GM18519 (cell line): ENCODE results near the gene TP63.

Experiments used
- ATAC-seq: cut with Tn5 transposase; IDR thresholded peaks from one replicate; pipeline ENCODE4 v1.9.1; 2021; ENCODE audit warnings: mild to moderate bottlenecking, moderate library complexity; ENCODE audit not compliant: unreplicated experiment, low FRiP score

Gene TP63

DNA sequence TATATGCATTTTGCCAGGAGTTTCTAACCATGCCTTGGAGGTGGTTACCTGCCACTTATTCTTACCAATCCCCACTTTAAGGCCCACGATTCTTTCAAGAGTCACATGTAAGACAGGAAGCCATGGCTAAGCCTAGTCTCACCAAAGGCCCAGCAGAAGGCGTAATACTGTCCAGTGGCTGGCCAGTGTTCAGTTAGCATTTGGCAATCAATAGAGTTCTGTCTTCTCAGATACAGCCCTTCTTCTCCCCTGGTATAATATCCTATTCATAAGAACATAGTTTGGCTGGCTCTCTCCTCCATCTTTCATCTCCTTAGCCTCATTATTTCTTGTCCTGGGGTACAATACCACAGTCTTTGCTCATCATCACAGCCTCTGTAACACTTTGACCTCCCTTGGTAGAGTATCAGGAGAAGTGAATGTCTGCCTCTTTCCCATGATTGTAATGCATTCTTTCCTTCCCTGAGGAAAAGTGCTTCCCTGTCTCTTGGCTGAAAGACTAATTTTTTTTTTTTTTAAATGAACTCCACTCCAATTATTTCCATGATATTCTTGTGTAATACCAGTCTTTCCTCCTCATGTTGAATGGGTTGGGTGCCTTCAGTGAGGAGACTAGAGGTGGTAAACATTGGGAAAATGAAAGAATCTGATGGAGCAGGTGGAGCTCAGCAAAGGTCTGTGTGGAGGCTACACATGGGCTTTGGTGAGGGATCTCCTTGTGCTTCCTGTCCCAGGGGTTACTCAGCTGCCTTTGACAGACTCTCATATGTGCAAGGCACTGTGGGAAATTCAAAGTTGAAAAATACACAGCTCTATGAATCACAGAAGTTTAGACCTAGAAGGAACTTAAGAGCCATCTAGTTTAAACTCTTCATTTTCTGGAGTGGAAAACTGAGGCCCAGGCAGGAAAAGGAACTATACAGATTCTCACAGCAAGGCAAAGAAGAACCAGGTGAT is 271.3 kb downstream of the TP63 start:
- ATAC-seq: no peak

DNA sequence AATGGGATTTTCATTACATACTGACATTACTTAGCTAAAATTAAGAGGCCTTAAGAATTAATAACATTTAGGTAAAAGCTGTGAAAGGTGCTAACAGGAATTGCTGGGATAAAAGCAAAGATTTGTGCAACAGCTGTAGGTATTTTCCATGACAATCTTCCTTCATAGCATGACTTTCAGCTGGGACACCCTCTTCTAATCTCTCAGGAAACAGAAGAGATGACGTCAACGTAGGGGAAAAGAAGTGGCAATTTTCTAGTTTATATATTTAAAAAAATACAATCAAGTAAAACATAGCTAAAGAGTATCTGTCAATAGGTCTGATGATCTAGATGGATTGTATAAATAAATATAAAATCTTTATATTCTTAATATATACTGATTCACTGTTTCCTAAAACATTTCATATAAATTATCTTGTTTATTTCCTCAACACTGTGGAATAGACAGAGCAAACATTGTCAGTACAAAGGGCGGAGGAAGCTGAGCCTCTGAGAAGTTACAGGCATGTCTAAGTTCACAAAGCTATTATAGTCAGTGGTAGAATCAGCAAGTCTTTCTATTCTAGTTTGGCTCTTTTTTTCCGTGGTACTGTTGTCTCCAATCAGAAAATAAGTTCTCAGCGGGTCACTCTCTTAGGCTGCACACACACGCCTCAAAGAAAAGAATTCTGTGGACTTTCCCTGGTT is 272.5 kb downstream of the TP63 start:
- ATAC-seq: no peak

DNA sequence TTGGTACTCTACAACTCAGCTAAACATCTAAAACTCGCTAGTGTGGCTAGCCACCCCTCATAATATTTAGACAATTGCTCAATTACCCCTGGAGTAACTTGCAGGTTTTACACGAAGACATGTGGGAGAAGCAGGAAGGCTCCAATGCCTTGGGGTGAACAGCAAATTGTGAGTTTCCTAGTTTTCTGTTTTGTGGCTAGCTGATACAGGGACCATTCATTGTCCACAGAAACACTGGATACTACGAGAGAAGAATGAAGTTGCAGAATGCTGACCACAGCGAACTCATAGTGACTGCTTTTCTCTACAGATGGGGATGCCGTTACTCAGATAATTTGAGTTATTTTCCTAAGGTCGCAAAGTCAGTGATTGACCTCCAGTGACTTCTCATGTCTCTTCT is 276.6 kb downstream of the TP63 start:
- no peak for ATAC-seq

DNA sequence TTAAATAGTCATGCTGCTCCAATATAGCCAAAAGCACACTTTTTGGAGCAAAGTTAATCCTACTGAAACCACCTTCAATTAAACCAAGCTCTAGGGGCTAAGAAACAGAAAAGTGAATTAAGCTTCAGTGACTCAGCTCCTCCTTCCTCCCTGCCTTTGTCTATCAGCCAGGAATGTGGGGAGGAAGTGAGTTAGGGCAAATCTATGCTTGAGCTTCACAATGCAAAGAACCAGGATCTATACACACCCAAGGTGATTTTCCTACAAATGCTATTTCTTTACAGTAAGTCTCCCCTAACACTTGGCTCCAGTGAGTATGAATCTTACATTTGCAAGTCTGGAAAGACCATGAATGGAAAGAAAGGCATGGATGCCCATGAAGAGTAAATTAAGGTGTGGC is 277.5 kb downstream of the TP63 start:
- ATAC-seq: no peak

DNA sequence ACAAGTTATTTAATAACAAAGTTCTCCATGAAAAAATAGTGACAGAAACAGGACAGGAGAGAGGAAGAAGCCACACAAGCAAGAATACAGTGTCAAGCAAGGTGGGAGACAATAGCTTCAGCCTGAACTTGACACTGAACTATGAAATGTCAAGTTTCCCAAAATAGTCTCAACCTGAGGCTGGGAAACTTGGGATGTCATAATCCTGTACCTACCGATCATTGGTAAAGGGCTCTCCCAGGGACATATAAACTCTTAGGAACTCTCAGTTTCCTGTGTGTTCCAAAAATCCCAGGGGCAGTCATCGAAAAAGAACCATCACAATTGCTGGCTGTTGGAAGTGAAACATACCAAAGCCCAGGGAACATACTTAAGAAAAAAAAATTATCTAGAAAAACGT is 277.9 kb downstream of the TP63 start:
- no peak for ATAC-seq

GRCh38 chr3:189909573-189909972 is 278.4 kb downstream of the TP63 start:
- no peak for ATAC-seq

- ATAC-seq: no peak
These were observed 279.8 kb downstream of the TP63 start for GRCh38 chr3:189911001-189911400.

DNA sequence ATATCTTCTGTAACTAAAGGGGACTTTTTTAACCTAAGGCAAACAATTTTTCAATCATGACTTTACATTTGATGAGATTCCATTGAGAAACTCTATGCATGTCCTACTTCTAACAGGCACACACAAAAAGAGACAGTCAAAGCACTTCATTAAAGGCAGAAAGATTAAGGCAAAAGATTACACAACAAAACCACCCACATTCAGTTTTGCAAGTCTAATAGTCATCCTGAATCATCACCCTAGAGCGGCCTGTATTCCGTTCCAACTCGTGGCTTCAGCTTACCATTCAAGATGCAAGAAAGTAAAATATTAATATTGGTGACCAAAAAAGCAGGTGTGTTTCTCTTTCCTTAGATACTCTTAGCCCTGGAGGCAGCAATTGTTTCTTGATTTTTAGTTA is 283.6 kb downstream of the TP63 start:
- ATAC-seq: no peak

DNA sequence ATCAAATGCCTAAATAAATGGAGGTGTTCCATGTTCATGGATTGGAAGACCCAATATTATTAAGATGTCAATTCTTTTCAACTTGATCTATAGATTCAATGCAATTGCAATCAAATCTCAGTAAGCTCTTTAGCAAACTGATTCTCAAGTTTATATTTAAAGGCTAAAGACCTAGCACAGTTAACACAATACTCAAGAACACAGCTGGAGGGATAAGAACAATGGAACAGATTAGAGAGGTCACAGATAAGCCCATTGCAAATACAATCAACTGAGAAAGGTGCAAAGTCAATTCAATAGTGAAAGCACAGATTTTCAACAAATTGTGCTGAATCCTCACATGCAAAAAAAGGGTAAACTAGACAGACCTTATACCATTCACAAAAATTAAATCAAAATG is 290.6 kb downstream of the TP63 start:
- no peak for ATAC-seq

GRCh38 chr3:189927975-189928895 is 297.0 kb downstream of the TP63 start:
- no peak for ATAC-seq

DNA sequence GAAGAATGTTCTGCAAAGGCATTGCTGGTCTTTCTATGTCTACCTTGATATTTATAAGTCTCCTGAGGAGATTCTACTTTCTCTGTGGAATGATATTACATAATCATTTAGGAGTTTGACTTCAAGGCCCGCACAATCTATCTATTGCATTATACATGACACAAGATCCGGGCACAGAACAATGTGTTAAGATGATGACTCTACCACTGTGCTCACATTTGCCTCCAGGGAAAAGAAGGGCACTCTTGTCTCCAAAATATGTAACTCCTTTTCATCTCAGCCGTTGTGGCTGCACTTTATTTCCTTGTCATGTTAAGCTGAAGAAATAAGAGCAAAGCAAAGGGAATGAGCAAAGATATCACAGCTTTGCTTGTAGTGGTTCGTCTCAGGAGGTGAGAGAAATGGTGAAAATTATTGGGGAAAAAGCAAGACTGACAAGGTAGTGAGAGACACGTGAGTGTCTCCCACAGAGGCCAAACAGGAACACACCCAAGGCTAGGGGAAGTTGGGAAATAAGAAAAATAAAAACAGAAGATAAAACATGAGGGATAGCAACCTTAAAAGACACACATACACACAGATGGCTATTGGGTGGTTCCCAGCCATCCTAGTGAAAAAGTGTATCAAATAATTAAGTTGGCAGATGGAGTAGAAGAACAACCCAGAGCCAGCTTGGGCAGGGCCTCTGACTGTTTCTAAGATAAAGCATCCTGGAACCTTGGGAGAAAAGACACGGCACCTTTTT is 305.2 kb downstream of the TP63 start:
- ATAC-seq: no peak

DNA sequence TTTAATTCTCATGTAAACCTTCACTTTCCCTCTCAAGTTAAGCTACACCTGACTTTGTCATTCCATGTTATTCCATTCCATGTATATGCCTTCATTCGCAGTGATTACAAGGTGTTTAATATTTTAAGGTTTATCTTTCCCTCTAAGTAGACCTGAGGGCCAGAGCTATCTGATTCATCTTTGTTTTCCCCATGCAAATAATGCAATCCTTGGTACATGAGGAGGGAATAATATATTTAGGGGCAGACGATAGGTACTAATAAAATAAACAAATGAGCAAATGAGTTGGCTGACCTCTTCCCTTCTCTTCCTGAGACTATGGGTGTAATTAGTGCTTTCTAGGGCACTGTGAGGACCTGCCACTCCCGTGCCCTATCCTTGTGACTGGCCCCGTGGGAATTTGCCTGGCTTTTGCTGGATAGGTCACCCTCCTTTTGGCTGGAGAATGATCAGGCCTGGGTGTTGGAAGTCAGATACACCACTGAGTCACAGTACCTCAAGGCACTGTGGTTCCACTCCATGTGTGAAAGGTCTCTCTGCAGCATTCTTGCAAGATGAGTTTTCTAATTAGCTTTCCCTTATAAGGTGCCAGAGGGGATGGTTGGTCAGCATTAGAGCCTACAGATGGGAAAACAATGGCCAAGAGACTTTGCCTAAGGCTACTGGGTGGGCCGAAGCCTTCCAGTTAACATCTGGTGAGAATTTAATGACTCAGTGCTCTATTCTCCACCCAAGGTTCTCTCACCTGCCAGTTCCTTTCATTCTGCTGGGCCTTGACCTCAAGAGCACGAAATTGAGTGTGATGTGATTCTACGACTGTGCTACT is 306.3 kb downstream of the TP63 start:
- no peak for ATAC-seq

DNA sequence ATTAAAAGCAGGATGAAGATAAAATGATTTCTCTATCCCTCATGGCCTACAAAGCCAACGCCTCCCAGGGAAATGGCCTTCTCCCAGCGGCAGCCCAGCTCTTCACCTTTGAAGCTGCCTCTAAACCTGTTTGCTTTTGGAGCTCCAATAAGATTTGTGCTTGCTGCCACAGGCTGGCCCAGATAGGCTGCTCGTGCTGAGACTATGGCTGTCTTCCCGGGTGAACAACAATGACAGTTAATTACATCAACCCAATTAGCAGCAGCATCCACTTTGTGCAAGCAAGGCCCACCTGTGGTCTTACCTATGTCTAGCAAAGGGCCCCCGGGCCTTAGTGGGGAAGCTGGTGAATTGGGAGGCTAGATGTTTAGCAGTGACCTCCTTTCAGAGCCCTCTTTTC is 309.9 kb downstream of the TP63 start:
- ATAC-seq: no peak

- ATAC-seq: no peak
These were observed 310.5 kb downstream of the TP63 start for GRCh38 chr3:189941679-189942078.

DNA sequence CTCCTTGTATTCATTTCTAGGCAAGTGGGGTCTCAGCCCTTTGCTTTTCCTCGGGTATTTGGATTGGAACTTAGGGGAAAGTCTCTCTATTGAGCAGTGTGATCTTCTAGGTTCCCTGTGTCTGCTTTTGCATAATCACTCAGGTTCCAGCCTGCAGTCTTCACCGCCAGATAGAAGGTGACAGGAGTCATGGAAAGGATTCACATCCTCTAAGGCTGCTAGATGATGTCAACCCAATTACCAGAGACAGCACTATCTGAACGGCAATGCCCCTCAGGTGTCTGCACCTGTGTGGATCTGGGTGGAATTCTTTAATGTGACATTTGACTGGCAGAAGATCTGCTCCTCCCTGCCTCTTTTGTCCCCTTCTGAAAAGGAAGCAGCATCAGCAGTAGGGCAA is 311.8 kb downstream of the TP63 start:
- ATAC-seq: no peak

DNA sequence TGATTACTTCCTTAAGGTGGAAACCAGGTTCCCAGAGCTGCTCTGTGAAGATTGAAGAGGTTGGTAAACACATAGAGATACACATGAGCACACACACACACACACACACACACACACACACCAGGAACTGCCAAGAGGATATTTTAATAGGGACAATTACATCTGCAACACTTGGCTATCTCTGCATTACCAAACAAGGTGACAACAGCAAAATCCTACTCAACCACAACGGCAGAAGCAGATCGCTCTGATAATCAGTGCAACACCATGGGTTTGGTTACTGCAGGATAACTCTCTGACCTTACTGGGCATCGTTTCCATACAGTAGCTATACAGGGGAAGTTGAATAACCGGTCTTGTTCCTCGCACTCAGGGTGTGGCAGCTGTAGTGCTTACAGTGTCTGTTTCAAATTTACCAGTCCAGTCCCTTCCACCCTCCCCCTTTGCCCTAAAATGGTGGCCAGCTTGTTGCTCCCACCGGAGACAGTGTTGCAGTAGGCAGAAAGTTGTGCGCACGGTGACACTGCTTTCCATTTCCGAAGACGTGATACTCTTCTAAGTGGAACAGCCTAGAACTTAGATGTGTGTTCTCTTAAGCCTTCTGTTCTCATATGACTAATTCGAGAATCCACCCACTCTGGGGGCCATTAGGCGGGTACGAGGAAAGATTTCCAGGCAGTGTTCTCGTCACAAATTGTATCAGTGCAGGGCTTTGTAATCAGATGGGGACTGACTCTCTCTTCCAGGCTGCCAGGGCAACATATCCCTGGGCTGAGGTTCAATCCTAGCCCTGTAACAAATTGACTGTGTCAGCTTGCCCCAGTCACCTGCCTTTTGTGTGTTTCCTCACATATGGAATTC is 313.3 kb downstream of the TP63 start:
- ATAC-seq: no peak

DNA sequence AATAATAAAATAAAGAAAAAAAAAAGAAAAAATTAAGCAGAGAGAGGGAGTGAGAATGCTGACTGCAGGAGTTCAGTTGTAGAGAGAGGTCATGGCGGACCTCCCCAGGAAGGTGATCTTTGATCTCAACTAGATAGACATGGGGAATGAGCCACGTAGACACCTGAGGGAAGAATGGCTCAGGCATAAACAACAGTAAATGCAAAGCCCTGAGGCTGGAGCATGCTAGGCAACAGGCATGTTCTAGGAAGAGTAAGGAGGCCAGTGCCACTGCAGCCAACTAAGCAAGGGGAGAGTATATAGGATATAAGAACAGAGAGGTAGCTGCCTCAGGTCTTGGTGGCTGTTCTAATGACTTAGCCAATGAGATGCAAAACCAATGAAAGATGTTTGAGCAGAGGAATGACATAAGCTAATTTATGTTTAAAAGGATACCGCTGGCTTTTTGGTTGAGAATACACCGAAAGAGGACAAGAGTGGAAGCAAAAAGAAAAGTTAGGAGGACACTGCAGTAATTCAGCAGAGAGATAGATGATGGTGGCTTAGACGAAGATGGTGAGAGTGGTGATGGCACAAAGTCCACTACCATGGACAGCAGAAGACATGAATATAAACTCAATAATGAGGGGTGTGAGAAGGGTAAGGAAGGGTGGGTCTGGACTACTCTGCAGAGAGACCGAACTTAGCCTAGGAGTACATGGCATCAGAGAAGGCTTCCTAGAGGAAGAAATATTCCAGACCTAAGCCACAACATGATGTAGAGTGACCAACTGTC is 314.9 kb downstream of the TP63 start:
- ATAC-seq: no peak
